ENCODE data around the gene SLC7A10.
"Not testable (repeated sequence)": the region's sequence is repeated elsewhere in the genome, so short reads cannot be mapped to it uniquely, and the experiment has no call there.

The SLC7A10 gene

GRCh38 chr19:33175156-33175782 is 50.4 kb downstream of the SLC7A10 start:
- no peak for DNase-seq (ENCODE audit: low read depth)

GRCh38 chr19:33174186-33174585 is 51.5 kb downstream of the SLC7A10 start:
- no peak for DNase-seq (ENCODE audit: low read depth)

DNA sequence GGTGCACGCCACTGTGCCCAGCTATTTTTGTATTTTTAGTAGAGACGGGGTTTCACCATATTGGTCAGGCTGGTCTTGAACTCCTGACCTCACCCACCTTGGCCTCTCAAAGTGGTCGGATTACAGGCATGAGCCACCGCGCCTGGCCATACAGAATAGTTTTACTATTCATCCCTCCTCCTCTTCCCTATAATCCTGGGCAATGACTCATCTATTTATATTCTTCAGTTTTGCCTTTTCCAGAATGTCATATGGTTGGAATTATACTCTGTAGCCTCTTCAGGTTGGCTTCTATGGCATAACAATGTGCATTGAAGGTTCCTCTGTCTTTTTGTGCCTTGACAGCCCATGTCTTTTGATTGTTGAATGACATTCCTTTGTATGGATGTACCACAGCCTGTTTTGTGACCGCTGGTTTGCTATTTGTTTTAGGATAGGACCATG is 53.7 kb downstream of the SLC7A10 start:
- DNase-seq (ENCODE audit: low read depth) = no peak

- DNase-seq (ENCODE audit: low read depth) = no peak
Measured at GRCh38 chr19:33171222-33171795, 54.3 kb downstream of the SLC7A10 start.

DNA sequence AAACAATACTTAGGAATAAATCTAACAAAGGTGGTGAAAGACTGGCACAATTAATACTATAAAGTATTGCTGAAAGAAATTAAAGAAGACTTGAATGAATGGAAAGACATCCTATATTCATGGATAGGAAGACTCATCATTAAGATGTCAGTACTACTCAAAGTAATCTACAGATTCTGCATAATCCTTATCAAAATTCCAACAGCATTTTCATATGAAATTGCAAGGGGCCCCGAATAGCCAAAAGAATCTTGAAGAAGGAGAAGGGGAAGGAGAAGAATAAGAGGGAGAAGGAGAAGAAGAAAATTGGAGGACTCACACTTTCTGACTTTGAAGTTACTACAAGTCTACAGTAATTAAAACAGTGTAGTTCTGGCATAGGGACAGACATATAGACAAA is 57.1 kb downstream of the SLC7A10 start:
- no peak for DNase-seq (ENCODE audit: low read depth)

DNA sequence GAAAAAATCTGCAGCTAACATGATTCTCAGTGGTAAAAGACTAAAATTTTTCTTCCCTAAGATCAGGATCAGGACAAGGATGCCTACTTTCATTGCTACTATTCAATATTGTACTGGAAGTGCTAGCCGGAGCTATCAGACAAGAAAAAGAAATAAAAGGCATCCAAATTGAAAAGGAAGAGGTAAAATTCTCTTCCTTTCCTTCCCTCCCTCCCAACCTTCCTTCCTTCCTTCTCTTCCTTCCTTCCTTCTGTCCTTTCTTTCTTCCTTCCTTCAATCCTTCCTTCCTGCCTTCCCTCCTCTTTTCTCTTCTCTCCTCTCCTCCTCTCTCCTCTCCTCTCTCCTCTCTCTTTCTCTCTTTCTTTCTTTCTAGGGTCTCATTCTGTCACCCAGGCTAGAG is 58.2 kb downstream of the SLC7A10 start:
- DNase-seq (ENCODE audit: low read depth) = no peak

- not testable (repeated sequence) for DNase-seq (ENCODE audit: low read depth)
Measured at GRCh38 chr19:33166037-33166436, 59.6 kb downstream of the SLC7A10 start.

GRCh38 chr19:33163481-33163880 is 62.2 kb downstream of the SLC7A10 start:
- no peak for DNase-seq (ENCODE audit: low read depth)

DNA sequence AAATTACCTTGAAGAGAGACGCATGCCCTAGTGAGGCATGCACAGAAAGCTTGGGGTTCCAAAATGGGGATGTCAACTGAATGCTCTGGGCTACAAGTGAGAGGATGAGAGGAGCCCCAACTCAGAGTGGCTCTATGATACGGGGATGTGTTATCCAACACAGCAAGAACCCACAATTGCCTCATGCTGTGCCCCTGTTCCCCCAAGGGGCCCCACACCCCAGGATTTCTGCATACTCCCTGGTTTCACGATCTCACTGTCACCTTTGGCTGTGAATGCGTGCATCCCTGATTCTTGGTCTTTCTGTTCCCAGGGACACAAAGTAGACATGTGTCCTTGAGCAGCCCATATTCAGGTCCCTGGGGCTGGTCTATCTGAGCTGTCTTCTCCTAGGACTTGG is 64.4 kb downstream of the SLC7A10 start:
- DNase-seq (ENCODE audit: low read depth) = no peak

GRCh38 chr19:33159893-33160292 is 65.8 kb downstream of the SLC7A10 start:
- DNase-seq (ENCODE audit: low read depth) = no peak

DNA sequence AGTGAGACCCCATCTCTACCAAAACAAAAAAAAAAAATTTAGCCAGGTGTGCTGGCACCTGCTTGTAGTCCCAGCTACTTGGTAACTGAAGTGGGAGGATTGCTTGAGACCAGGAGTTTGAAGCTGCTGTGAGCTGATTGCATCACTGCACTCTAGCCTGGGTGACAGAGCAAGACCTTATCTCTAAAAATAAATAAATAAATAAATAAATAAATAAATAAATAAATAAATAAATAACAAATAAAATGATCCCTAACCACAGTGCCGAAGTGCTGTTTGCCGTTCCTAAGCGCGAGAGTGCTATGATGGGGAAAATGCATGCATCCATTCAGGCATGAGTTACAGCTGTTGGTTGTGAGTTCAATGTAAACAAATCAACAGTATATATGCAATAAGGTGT is 66.5 kb downstream of the SLC7A10 start:
- no peak for DNase-seq (ENCODE audit: low read depth)

Measured in stimulated activated CD8-positive, alpha-beta memory T cell treated with anti-CD3 and anti-CD28 coated beads, Interleukin-12 subunit alpha, Interleukin-12 subunit beta, amount 100 ng/mL, for 4 hours (primary cell).